ENCODE data around the gene BRD9.
"Not testable (repeated sequence)": the region's sequence is repeated elsewhere in the genome, so short reads cannot be mapped to it uniquely, and the experiment has no call there.

The BRD9 gene

DNA sequence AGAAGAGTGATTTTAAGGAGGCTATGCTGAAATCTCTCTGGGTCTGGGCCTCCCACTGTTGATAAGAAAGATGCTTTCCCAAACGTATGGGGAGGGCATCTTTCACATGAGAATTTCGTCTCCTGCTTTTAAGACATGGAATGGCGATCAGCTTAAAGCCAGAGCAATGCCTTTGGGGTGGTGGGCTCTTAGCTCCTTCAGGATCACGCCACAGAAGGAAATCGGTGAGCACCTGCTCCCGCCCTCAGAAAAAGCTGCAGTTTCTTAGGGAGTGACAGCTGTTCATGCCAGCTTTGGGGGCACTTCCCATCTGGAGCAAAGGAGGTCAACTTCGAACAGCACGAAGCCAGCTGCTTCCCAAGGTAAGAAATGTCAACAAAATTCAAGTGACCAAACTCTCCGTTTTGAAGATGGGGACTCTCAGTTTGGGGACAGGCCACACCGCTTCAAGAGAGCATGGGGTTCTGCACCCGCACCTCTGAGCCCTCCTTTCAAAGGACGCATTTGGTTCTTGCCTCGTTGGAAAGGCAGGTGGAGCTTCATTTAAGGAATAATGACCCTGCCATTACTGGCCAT lies 39.1 kb upstream of the BRD9 start:
- H3K9me3 ChIP-seq = no peaks in the 10 kb centered on the region
- H3K36me3 ChIP-seq = no peaks in the 10 kb centered on the region
- H3K4me3 ChIP-seq (ENCODE audit: low read depth in 1 of 2, low read length in 1 of 2) = no peak overlapping the region
- TF ChIP-seq CTCF (IDR thresholded peaks at IDR 0.05) = no peak
- H3K27ac ChIP-seq = no peak overlapping the region
- no peaks in the 10 kb centered on the region for H3K4me1 ChIP-seq (ENCODE audit: control insufficient read depth in 1 of 2, insufficient read depth in 1 of 2, low read depth in 1 of 2, low read length in 1 of 2)
- H3K27me3 ChIP-seq = peaks cover 42% of the 10 kb centered on the region

GRCh38 chr5:930866-931265 lies 38.3 kb upstream of the BRD9 start:
- H3K27ac ChIP-seq = no peak overlapping the region
- peaks cover 50% of the 10 kb centered on the region for H3K27me3 ChIP-seq
- no peaks in the 10 kb centered on the region for H3K4me1 ChIP-seq (ENCODE audit: control insufficient read depth in 1 of 2, insufficient read depth in 1 of 2, low read depth in 1 of 2, low read length in 1 of 2)
- H3K4me3 ChIP-seq (ENCODE audit: low read depth in 1 of 2, low read length in 1 of 2) = no peak overlapping the region
- no peaks in the 10 kb centered on the region for H3K9me3 ChIP-seq
- no peak for TF ChIP-seq CTCF (IDR thresholded peaks at IDR 0.05)
- H3K36me3 ChIP-seq = no peaks in the 10 kb centered on the region

- Histone ChIP-seq H3K27ac (no peak overlapping the region), H3K27me3 (peaks cover 62% of the 10 kb centered on the region), H3K4me1 (ENCODE audit: control insufficient read depth in 1 of 2, insufficient read depth in 1 of 2, low read depth in 1 of 2, low read length in 1 of 2) (no peaks in the 10 kb centered on the region), H3K9me3 (no peaks in the 10 kb centered on the region), H3K4me3 (ENCODE audit: low read depth in 1 of 2, low read length in 1 of 2) (no peak overlapping the region), H3K36me3 (no peaks in the 10 kb centered on the region)
- no peak for TF ChIP-seq CTCF (IDR thresholded peaks at IDR 0.05)
Measured at GRCh38 chr5:929596-929995, 37.0 kb upstream of the BRD9 start.

- not testable (repeated sequence) for H3K36me3 ChIP-seq; H3K27ac ChIP-seq; H3K4me1 ChIP-seq (ENCODE audit: control insufficient read depth in 1 of 2, insufficient read depth in 1 of 2, low read depth in 1 of 2, low read length in 1 of 2); H3K4me3 ChIP-seq (ENCODE audit: low read depth in 1 of 2, low read length in 1 of 2); H3K9me3 ChIP-seq
- peaks cover 67% of the 10 kb centered on the region for H3K27me3 ChIP-seq
Measured at GRCh38 chr5:929182-929581, 36.6 kb upstream of the BRD9 start.

DNA sequence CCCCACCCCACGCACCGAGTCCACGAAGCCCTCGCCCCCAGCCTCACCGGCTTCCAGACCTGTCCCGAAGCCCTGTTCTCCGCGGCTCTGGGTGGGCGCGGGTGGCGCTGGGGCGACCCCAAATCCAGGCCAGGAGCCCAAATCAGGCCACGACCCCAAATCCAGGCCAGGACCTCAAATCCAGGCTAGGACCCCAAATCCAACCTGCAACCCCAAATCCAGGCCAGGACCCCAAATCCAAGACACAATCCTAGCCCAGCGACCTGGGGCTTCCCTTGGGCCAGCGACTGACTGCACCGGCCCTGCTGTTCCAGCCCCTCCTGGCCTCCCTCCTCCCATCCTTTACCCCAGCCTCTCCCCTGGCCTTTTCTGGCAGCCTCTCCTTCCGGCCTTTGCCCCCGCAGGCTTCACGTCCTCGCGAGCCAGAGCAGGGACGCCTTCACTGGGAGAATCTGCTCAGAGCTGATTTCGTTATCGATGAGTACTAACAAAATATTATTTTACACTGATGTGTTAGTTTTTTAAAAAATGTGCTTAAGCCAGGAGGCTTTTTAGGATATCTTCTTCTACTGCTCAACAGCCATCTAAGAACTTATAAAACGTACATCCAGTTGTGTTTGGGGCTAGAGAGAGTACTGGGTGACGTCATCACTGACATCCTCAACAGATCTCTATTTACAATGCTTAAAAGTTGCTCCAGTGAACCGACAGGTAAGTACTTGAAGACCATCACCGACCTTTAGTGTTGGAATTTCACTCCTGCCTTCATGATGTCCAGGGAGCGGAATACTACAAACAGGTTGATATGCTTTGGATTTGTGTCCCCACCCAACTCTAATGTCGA lies 34.8 kb upstream of the BRD9 start:
- Histone ChIP-seq H3K27ac (no peak overlapping the region), H3K4me1 (ENCODE audit: control insufficient read depth in 1 of 2, insufficient read depth in 1 of 2, low read depth in 1 of 2, low read length in 1 of 2) (no peaks in the 10 kb centered on the region), H3K36me3 (no peaks in the 10 kb centered on the region), H3K27me3 (peaks cover 77% of the 10 kb centered on the region), H3K9me3 (no peaks in the 10 kb centered on the region), H3K4me3 (ENCODE audit: low read depth in 1 of 2, low read length in 1 of 2) (no peak overlapping the region)
- TF ChIP-seq CTCF (IDR thresholded peaks at IDR 0.05) = no peak

DNA sequence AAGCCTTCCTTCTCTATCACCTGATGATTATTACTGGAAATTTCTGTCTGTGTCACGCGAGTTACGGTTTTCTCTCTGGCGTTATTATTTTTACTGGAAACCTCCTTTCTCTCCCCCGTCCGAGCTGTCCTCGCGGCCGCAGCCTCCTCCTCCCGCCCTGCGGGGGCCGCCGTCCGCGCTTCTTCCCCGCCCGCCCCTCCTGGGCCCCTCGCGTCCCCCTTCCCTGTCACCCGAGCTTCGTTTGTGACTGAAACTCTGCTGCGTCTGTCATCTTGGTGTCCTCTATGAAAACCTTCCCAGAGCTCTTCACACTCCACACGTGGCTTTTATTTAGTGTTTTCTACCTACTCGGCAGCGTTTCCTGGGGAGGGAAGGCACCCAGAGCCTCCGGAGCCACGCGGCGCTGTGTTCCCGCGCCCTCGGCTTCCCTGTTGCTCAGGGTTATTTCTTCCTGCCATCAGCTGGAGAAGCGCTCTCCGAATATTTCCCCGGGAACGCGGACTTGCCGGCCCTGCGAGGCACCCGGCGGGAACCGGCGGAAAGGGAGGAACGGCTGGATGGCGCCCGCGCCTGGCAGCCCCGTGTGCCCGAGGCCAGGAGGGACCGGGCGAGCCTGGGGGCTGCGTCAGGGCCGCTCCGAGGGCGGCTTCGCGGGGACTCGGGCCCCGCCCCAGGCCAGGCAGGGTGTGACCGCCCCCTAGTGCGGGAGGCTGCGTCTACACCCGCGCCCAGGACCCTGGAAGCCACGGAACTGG lies 34.0 kb upstream of the BRD9 start:
- TF ChIP-seq CTCF (IDR thresholded peaks at IDR 0.05) = no peak
- Histone ChIP-seq H3K27me3 (peaks cover 77% of the 10 kb centered on the region), H3K4me3 (ENCODE audit: low read depth in 1 of 2, low read length in 1 of 2) (no peak overlapping the region), H3K36me3 (no peaks in the 10 kb centered on the region), H3K4me1 (ENCODE audit: control insufficient read depth in 1 of 2, insufficient read depth in 1 of 2, low read depth in 1 of 2, low read length in 1 of 2) (no peaks in the 10 kb centered on the region), H3K27ac (no peak overlapping the region), H3K9me3 (no peaks in the 10 kb centered on the region)
